Astrocyte of the cerebellum (primary cell): ENCODE data around the gene DROSHA.

Source experiments
- DNase-seq: peaks from one replicate; pipeline ENCODE4 v3.0.0-alpha.2; 2011; ENCODE audit warnings: low read depth
- H3K4me3 ChIP-seq: 2 replicates; pipeline ENCODE4 v1.5.1; 2011; ENCODE audit warnings: mild to moderate bottlenecking, low read depth, low read length, moderate library complexity
- in situ Hi-C: cut with HindIII; loops from 2 replicates; pipeline ENCODE4 v1.10.0; 2017; ENCODE audit warnings: low sequenced_read_pairs
- TF ChIP-seq, protein P1 (sequence below): IDR thresholded peaks from 2 replicates; pipeline ENCODE4 v1.5.1; 2012; ENCODE audit warnings: low read length, low read depth, moderate library complexity, mild to moderate bottlenecking; ENCODE audit errors: missing control alignments

The DROSHA gene

DNA sequence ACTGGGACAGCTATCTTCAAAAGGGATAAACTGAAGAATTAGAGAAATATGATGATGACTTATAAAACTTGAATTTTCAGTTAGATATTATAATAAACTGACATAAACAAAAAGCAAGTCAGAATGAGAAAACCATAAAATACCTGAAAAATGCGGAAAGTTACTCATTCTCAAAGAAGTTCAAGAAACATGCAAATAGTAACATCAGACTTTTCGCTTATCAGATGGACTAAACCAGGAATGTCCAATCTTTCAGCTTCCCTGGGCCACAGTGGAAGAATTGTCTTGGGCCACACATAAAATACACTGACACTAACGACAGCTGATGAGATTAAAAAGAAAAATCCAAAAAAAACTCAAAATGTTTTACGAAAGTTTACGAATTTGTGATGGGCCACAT is 53.9 kb downstream of the DROSHA start:
- in situ Hi-C loops, result no loop called here
- TF ChIP-seq, protein P1, sequence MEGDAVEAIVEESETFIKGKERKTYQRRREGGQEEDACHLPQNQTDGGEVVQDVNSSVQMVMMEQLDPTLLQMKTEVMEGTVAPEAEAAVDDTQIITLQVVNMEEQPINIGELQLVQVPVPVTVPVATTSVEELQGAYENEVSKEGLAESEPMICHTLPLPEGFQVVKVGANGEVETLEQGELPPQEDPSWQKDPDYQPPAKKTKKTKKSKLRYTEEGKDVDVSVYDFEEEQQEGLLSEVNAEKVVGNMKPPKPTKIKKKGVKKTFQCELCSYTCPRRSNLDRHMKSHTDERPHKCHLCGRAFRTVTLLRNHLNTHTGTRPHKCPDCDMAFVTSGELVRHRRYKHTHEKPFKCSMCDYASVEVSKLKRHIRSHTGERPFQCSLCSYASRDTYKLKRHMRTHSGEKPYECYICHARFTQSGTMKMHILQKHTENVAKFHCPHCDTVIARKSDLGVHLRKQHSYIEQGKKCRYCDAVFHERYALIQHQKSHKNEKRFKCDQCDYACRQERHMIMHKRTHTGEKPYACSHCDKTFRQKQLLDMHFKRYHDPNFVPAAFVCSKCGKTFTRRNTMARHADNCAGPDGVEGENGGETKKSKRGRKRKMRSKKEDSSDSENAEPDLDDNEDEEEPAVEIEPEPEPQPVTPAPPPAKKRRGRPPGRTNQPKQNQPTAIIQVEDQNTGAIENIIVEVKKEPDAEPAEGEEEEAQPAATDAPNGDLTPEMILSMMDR, result no peak
- DNase-seq, result no peak
- no peak overlapping the region for H3K4me3 ChIP-seq

DNA sequence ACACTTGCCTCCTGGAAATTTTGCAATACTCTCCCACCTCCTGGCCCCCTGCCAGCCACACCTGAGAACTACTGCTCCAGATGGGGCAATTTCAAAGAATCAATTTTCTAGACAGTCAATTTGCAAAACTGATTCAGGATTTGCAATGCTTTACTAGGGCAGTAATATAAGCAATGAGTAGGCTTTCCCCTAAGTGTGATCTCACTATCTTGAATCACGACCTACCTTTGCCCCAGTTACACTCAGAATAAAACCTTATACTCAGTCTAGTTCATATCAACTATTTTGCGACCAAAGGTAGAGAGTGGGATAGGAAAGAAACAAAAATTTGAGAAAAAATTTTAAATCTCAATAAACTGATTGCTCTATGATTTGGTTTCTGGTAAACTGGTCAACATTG is 54.4 kb downstream of the DROSHA start:
- TF ChIP-seq, protein P1, result no peak
- in situ Hi-C loops, result no loop called here
- H3K4me3 ChIP-seq, result no peak overlapping the region
- no peak for DNase-seq

DNA sequence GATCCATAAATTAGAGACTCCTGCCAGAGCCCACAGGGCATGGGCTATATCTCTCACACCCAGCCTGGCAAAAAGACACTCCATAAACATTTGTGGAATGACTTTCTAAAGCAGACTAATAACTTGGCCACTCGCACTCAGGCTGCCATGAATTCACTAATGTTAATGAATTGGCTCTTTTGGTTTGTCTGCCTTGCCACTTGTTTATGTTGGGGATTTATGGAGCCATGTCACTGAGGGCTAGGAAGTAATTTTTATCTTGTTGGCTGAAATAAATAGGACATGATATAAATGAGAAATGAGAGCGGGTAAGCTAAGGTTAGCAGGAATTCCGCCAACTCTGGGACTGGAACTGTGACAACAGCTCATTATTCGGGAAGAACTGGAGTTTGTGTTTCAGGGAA is 55.2 kb downstream of the DROSHA start:
- TF ChIP-seq, protein P1, result no peak
- no peak for DNase-seq
- in situ Hi-C loops, result no loop called here
- no peak overlapping the region for H3K4me3 ChIP-seq

DNA sequence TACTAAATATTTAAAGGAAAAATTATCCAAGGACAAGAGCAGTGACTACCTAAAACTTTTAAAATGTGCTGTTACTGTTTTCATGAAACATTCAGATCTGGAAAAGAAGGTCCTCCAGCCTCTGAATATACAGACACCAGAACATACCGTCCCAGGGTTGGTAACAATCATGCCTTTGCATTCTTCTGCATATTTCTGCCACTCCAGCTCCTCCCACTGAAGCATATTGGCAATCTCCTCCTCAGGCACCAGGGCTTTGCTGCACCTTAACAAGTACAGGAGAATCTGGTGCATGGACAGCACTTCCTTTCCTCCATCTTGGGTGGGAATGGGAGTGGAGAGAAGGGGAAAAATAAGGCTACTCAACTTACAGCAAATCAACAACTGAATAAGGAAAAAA is 60.0 kb downstream of the DROSHA start:
- no peak overlapping the region for H3K4me3 ChIP-seq
- TF ChIP-seq, protein P1, result no peak
- in situ Hi-C loops, result no loop called here
- DNase-seq, result no peak

DNA sequence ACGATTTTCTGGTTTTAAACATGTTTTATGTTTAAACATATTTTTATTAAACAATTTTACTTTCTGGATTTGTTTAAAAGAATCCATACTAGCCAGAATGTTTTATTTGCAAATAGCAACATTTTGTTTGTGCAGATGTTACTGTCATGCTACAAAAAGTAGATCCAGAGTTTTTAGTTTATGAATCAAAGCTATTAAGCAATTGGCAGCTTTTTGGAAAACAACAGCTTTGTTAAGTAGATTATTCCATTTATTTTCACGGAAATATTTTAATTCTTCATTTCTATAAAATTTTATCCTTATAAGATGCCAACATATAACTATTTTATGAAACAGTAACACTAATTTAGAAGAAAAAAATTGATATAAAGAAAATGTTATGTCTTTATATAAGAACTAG is 60.9 kb downstream of the DROSHA start:
- in situ Hi-C loops, result no loop called here

DNA sequence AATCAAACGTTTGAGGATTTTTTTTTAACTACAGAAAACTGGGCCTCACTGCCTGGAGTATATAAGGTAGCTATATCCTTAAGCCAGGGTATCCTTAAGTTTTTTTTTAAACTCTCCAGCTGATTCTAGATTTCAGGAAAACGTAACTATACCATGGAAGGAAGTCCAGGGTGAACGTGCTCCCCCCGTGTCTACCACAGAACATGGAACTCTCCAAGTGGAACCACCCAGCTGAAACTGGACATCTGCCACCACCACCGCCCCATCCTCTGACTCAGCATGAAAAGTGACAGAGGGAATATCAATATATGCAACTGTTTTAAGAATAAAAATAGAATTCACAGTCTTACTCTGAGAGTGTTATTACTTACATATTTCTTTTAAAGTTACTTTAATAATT is 61.3 kb downstream of the DROSHA start:
- H3K4me3 ChIP-seq, result no peak overlapping the region
- DNase-seq, result no peak
- in situ Hi-C loops, result no loop called here
- TF ChIP-seq, protein P1, result no peak

More for the DNA sequence above, 60.9 kb downstream of the DROSHA start:
- DNase-seq, result no peak
- H3K4me3 ChIP-seq, result no peak overlapping the region
- TF ChIP-seq, protein P1, result no peak

DNA sequence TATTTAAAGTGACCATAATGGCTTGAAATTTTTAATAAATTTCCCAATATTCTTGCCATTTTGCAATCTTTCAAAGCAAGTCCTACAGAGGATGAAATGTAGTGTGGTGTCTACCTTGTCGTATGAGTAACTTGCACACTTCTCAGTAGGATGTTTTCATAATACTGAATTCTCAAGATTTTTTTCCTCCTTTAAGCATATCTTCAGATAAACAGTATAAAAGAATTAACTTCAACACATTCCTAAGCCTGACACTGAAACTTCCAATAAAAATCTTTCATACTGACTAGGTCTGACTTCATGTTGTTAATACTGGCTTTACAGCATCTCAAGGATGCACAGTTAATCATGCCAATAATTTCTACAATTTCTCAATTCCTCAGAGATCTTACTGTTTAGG is 62.0 kb downstream of the DROSHA start:
- TF ChIP-seq, protein P1, result no peak
- DNase-seq, result no peak
- H3K4me3 ChIP-seq, result no peak overlapping the region
- in situ Hi-C loops, result no loop called here
